D341Med (cell line): ENCODE measurements around the gene SLC2A10.

Experiments used
- DNase-seq: peaks from one replicate; pipeline ENCODE4 v3.0.0; 2012; ENCODE audit warnings: low spot score

The SLC2A10 gene

DNA sequence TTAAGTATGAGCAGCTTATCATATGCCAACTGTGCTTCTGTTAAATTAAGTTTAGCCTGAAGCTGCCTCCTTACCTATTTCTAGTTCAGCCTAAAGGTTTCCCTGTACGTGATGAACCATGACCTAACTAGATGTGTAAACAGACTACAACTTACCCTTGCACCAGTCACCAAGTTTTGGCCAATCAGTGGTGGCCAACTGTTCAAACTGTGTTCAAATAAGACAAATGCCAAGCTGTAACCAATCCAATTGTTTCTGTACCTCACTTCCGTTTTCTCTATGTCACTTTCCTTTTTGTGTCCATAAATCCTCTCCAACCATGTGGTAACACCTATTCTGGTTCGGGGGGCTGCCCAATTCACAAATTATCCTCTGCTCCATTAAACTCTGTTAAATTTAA, 6.0 kb upstream of the SLC2A10 start:
- DNase-seq: no peak

DNA sequence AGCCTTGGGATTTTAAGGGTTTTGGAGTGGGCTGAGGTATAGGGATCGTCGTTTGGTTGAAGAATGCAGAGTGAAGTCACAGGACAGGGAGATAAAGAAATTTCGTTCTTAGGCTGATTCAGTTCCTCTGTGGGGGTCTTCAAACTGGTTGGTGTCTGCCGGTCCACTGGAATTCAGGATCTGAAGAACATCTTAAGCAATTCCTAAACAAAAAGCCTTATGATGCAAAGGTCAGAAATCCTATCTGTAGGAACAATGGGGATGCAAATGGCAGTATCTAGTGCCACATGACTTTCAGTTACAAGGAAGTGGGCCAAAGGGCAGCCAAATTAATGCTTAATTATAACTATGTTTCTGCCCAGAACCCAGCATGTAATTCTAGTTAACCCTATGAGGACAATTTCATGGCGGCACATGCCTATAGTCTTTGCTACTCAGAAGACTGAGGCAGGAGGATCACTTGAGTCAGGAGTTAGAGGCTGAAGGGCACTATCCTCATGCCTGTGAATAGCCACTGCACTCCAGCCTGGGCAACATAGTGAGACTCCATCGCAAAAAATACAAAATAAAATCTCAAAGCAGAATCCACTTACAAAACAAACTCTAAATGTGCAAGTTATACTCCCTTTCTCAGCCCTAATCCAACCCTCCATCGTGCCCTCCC, 4.6 kb upstream of the SLC2A10 start:
- DNase-seq: no peak

DNA sequence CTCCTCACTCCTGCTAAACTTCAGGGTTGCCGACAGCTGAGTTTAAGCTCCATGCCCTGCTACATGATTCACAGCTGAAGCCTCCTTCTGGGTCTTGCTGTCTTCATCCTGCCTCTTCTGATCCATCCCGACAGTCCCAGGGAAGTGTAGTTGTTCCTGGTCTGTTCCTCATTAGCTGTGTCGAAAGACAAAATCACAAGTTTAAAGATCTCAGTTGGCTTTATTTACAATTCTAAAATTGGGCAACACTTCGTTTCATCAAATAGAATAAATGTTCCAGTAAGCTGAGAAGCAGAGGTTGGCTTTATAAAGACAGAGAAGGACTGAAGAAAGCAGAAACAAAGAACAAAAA, 4.1 kb upstream of the SLC2A10 start:
- DNase-seq: no peak

DNA sequence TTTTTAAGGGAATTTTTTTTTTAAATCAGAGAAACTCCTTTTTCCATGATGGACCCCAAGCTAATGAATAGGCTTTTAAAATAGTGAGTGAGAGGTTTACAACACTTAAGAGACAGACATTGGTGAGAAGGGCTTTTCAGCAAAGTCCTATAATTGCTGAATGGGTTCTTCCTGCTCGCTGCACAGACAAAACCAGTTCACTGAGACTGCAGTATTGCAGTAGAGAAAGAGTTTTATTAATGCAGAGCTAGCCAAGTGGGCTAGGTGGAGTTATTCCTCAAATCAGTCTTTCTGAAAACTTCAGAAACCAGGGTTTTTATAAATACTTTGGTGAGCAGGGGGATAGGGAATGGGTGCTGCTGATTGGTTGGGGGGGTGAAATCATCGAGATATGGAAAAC, 3.2 kb upstream of the SLC2A10 start:
- no peak for DNase-seq

DNA sequence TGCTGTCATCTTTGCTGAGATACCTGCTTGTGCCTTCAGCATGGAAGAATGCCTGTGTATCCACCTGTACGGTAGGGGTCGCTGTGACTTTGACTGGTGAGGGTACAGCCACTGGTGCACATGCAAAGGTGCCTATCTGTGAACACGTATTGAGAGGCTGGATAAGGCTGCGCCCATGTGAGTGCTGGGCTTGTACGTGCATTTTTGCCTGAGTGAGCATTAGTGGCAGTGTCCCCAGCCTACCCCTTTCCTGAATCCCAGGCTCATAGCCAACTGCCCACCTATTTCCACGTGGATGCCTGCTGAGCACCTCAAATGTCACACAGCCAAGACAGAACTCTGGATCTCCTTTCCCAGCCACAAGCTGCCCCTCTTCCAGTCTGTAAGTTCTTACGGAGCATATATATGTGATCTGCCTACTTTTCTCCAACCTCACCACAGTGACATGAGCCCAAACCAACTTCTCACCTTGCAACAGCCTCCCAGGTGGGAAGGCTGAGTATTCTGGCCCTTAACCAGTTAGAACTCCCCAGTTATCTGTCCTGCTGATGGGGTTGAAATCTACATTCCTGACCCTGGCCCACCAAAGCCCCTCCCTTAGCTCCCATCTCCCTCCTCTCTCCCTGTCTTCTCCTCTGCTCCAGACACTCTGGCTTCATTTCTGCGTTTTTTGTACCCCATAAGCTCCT, 1.1 kb upstream of the SLC2A10 start:
- DNase-seq: no peak

DNA sequence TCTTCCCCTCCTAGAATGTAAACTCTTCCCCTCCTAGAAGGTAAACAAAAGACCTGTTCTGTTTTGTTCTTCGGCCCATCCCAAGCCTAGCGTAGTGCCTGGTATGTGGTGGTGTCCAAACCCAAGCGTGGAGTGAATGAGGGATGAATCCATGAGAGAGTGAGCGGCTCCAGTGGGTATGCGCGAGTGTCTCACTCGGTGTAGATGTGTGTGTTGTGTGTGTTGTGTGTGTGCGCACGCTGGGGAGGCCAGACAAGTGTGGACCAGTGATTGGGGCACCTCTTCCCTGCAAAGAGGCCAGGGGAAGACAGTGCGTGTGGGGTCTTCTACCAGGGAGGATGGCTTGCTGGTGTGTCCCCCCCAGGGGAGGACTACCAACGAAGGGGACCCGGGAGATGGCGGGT, 392 bp upstream of the SLC2A10 start:
- no peak for DNase-seq

DNA sequence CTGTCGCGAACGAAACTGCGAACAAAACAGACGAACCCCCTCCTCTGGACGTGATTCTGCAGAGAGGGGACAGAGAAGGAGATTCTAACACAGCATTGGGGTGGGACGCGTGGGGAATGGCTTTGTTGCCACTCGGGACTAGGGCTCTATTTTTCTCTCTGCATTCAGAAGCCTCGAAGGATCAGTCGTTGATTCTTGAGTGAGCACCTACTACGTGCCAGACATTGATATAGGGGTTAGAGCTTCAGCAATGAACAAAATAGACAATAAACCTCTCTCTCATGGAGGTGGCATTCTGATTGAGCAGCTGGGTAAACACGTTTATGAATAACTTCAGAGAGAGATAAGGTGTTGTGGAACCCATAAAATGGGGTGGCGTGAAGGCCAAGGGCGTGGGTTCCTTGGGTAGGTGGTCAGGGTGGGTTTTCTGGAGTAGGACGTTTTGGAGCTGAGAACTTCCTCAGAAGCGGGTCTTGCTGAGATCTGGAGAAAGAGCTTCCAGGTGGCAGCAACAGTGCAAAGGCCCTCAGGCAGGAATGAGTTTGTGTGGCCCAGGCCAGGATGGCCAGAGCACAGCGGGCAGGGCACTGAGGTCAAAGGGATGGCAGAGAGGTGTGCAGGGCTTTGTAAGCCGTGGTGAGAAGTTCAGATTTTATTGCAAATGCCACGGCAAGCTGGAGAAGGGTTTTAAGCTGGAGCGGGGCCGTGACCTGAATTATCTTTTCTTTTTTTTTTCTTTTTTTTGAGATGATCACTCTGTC, 884 bp downstream of the SLC2A10 start:
- DNase-seq: no peak

DNA sequence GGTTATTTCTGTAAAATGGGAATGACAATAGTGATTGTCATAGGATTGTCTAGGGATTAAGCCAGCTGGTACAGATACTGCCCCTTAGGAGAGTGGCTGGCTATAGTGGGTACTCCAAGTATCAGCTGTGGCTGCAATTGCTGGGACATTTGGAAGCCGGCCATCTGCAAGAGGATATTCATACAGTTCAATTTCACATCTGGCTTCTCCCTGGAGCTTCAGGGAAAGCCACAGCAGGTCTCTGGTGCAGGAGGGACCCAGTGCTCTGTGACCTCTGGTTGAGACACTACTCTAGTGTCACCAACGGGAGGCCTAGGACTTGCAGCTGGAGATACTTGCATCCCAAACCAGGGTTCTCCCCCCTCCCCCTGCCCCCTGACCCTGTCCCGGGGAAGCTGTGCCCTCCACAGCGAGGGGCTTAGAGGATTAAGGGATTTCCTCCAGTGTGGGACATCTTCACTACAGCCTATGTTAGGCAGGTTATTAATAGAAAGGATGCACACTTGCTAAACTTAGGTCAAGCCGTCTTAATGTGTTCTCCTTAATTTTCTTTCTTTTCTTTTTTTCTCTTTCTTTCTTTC, 2.7 kb downstream of the SLC2A10 start:
- no peak for DNase-seq

DNA sequence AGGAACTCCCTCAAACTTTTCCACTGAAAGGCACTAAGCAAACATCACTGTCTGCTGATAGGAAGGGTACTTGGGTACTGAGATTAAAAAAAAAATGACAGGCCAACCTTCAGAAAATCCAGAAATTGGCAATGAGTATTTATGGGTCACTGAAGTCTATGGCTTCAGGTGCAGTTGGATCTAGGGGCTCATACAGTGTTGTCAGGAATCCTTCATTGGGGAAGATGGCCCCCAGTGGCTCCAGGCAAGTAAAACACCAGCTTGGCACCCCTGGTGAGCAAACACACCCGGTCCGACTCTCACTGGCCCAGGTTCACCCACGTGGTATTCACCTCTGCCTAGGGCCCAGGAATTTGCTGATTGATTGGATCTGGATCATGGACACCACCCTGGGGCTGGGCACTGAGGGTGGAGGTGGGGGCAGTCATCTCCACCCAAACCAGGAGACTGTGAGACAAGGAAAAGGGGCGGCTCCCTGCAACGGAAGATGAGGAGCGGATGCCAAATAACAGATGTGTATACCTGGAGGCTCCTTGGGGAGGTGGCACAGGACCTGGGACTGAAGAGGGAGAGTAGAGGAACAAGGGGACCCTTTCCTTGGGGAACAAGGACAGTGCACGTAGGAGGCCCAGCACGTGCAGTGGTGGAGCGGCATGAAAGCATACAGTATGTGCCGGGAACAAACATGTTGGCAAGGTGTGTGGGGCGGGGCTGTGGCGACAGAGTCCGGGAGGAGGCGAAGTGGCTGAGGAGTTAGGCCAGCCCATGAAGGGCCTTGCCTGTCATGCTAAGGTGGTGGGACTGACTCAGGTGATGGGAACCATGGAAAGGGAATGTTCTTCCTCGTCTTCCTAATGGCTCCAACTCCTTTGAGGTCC, 4.7 kb downstream of the SLC2A10 start:
- DNase-seq: no peak

DNA sequence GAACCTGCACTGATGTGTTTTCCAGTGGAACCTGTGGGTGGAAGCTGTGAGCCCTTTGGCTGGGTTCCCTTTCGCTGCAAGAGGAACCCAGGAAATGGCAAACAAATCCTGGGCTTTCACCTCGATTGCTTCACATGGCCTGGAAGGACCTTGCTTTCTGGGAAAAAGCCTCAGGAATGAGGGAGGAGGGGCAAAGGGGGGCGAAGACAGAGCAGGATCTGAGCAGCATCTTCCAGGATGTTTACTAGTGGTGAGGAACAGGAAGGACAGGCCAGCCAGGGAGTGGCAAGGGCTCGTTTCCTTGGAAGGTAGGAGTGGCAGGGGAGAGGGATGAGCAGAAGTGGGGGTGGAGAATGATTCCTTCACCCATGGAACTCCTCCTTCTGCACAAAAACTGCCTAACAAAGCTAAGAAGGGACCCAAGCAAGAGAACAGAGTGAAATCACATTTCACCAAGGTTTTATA, 5.9 kb downstream of the SLC2A10 start:
- DNase-seq: no peak

DNA sequence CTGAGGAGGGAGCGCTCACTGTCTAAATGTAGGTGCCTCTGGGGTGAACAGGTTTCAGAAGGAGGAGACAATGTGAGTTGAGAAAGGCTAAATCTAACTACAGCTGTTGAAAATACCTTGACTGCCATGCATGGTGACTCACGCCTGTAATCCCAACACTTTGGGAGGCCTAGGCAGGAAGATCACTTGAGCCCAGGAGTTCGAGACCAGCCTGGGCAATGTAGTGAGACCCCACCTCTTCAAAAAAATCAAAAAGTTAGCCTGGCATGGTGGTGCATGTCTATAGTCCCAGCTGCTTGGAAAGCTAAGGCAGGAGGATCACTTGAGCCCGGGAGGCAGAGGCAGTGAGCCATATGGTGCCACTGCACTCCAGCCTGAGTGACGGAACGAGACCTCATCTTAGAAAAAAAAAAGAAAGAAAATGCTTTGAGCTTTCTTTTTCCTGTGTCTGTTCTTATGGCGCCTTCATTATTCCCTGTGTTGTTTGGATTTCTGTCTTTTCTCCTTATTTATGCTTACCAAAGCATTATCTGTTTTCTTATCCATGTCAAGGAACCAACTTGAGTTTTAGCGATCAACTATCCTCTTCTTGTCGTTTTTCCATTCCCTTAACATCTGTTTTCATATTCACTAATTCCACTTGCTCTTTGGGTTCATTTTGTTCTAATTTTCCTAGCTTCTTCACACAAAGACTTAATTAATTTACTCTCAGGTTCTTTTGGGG, 8.5 kb downstream of the SLC2A10 start:
- DNase-seq: no peak

DNA sequence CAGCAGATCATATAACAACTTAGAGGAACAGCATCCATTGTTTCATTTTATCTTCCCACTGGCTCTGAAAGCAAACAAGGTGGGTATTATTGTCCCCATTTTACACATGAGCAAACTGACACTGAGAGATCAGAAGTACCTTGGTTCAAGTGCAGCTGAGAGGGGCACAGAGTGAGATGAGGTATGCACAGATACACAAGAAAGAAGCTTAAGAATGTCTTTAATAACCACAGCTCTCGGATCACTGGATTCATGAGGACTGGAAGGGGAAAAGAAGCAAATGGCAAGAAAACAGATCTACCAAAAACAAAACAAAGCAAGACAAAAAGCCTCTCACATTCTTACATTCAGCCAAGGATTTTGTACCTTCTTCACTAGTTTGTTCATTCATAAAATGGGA, 10.6 kb downstream of the SLC2A10 start:
- DNase-seq: no peak

DNA sequence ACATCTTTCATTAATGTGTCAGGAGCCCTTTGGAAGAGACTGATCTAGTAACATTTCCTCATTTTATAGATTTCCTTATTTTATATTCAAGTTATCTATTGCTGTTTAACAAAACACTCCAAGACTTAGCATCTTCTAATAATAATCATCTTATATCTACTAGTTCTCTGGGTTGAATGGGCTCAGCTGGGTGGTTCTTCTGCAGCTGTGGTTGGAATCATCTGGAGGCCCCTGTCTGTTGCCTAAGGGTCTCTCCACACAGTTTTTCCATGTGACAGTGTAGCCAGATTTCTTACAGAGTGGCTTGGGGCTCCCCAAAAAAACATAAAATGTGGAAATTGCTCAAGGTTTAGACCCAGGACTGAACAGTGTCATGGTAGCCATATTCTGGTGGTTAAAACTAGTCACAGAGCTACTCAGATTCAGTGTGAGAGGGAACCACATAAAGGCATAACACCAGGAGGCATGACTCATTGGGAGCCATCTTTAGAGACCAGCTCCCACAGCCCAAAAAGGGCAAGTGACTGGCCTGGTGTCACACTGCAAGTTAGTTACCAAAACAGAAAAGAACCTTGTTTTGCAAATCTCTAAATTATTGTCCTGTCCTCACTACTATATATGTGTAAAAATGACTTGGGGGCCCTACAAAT, 11.5 kb downstream of the SLC2A10 start:
- DNase-seq: no peak

DNA sequence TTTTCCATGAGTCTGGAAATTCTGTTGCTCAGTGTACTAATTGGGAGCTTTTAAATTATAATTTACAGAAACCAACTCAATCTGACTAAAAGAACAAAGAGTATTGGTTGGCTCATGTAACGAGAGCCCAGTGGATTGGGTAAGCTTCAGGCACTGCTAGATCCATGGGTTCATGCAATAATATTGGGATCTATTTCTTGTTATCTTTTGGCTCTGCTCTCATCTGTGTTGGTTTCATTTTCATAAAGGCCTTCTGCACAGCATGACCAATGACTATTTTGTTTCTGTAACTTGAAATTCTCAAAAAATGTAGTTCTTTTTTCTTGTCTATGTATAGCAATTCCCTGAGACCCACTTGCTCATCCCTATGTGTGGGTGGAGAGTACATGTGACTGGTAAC, 12.0 kb downstream of the SLC2A10 start:
- no peak for DNase-seq

DNA sequence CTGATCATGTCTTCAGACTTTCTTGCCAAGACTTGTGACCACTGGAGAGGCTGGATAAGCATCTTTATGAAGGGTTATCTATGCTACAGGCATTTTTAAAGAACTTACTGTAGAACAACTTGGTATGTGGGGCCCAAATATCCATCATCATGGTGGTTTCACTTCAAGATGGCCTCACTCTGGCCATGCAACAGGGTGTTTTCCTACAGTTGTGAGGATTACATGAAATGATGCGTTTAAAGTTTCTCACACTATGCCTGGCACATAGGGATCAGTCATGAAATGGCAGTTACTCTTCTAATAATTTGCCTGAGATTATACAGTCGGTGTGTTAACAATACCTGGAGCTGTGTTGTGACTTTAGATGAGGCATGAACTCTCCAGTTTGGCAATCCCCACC, 13.0 kb downstream of the SLC2A10 start:
- DNase-seq: no peak

DNA sequence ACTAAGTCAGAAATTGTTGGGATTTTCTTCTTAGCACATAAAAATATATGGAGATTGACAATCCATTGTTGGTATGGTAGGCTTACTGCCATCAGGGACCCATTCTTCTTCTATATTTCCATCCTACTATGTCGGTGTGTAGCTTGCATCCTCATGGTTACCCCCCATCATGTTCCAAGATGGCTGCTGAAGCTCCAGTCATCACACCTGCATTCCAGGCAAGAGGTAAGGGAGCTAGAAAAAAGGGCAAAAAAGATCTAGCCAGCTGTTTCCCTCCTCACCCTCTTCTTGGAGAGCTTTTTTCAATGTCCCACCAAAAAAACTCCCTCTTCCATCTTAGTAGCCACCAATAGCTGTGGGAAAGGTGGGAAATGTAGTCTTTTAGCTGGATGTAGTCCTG, 13.6 kb downstream of the SLC2A10 start:
- no peak for DNase-seq

DNA sequence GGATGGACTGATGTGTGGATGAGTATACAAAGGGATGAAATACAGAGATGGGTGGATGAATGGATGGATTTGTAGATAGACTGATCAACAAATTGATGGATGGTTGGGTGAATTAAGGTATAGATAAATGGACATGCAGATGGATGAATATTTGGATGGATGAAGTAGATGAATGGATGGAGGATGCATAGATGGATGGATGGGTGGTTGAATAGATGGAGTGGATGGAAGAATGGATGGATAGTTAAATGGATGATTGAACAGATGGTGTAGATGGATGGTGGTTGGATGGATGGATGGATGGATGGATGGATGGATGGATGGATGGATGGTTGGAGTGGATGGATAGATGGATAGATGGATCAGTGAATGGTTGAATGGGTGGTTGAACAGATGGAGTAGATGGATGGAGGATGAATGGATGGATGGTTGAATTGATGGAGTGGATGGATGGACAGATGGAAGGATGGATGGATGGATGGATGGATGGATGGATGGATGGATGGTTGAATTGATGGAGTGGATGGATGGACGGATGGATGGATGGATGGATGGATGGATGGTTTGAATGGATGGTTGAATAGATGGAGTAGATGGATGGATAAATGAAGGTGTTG, 15.0 kb downstream of the SLC2A10 start:
- DNase-seq: no peak

DNA sequence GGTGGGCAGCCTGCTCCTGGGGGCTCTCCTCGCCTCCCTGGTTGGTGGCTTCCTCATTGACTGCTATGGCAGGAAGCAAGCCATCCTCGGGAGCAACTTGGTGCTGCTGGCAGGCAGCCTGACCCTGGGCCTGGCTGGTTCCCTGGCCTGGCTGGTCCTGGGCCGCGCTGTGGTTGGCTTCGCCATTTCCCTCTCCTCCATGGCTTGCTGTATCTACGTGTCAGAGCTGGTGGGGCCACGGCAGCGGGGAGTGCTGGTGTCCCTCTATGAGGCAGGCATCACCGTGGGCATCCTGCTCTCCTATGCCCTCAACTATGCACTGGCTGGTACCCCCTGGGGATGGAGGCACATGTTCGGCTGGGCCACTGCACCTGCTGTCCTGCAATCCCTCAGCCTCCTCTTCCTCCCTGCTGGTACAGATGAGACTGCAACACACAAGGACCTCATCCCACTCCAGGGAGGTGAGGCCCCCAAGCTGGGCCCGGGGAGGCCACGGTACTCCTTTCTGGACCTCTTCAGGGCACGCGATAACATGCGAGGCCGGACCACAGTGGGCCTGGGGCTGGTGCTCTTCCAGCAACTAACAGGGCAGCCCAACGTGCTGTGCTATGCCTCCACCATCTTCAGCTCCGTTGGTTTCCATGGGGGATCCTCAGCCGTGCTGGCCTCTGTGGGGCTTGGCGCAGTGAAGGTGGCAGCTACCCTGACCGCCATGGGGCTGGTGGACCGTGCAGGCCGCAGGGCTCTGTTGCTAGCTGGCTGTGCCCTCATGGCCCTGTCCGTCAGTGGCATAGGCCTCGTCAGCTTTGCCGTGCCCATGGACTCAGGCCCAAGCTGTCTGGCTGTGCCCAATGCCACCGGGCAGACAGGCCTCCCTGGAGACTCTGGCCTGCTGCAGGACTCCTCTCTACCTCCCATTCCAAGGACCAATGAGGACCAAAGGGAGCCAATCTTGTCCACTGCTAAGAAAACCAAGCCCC, 16.0 kb downstream of the SLC2A10 start:
- DNase-seq: no peak

DNA sequence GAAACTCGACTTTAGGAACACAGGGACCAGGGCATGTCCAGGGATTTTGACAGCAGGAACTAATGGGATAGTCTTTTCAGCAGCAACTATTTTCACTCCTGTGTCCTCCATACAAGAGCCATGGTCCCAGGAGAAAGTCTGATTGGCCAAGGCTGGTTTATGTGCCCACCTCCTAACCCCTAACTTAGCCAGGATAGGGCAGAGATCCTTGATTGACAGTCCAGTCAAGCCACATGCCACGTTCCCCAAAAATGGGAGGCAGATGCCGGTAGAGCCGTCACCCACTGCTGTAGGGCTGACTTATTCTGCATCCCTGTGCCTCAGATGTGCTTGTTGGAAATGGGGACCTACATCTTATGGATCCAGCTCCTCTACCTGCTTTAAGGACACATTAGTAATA, 22.3 kb downstream of the SLC2A10 start:
- DNase-seq: no peak
